GM19468 (cell line): ENCODE results near the gene CEP135.
A peak's percentile ranks its signal among the peaks of the same experiment; 100 is the strongest.
"Not testable (repeated sequence)": the region's sequence is repeated elsewhere in the genome, so short reads cannot be mapped to it uniquely, and the experiment has no call there.

Experiments used
- ATAC-seq: cut with Tn5 transposase; IDR thresholded peaks from one replicate; pipeline ENCODE4 v1.9.1; 2021; ENCODE audit warnings: mild to moderate bottlenecking, moderate library complexity, moderate number of reproducible peaks; ENCODE audit not compliant: unreplicated experiment; ENCODE audit errors: extremely low read depth

CEP135 gene

DNA sequence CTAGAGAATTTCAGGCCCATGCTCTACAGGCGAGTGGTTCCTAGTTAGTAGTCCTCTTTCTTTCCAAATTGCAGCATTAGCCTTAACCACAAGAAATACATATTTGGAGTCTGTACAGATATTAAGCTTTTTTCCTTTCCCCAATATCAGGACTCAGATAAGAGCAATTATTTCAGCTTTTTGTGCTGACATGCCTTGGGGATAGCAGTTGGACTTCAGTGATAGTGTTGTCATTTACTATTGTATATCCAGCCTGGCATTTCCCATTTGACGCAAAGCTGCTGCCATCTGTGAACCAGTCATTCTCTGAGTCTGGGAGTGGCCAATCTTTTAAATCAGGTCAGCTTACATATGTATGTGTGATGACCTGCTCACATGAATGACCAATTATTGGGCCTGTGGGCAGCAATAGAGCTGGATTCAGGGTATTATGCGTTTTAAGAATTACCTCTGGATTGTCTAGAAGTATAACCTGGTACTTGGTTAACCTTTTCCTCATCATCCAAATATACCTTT is 6.8 kb upstream of the CEP135 start:
- ATAC-seq, result no peak

DNA sequence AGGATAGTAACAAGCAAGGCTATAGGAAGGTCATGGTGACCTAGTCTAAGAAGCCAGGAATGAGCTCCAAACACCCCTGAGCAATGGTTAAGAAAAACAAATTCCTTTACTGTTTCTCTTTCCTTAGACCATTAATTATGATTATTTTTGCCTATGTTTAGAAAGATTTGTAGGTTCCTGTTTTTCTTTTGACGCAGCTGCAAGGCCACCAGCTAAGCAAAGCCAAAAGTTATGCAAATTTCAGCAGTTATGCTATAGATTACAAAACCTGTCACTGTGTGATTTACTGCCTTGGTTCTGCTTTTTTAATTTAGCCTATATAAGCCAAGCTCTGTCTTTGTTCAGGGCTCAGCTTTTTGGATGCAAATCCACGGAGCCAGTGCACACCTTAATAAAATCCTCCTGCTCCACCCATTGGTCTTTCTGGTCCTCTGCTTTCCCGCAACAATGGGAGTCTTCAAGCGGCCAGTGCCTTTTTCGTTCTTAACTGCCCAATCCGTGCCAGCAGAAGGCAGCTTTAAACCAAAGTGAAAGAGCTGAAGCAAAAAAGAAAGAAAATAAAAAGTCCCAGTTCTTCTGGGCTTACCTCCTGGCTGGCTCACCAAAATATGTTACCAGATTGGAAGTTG is 1.4 kb upstream of the CEP135 start:
- ATAC-seq, result peak; percentile 21

DNA sequence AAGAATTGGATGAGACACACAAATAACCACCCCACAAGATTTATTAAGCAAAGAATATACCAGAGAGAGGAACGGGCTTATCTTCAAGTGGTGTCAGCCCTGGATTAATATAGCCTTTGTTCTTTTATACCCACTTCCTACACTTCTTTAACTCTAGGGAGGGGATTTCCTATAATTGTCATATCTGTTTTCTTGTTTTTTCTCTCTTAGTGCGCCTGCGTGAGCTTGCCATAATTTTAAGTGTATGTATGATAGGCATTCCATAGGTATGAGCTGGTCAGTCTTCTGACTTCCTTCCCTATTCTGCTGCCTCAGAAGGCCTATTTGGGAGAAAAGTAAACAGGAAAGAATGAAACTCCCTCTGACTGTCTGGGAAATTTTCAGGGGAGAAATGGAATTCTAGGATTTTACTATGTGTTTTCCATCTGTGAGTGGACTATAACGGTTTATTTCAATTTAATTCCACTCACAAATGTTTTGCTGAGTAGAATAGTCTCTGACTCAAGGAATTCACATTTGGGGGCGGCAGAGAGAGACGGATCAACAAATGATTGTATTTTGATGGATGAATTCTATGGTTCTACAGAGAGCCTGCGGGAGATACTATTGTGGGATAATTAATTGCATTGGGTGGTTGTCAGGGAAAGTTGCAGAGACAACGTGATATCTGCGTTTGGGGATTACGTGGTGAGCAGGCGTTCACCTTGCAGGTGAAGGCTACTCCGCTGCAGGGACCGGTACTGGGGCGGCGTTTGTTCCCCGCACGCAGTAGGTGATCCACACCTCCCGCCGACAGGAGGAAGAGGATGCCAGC is 626 bp upstream of the CEP135 start:
- ATAC-seq, result no peak

DNA sequence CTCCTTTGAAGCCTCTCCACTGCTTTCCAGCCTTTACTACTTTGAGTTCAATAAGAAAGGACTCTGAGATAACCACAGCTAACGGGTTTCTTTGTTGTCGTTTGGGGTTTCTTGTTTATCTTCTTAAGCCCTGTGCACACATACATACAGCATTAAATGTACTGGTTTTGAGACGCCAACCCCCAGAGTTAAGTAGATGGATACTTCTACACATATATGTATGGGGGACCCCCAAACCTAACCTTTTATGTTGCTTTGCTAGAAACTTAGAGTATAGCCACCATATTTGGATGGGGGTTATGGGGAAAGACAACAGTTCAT is 697 bp downstream of the CEP135 start:
- no peak for ATAC-seq

DNA sequence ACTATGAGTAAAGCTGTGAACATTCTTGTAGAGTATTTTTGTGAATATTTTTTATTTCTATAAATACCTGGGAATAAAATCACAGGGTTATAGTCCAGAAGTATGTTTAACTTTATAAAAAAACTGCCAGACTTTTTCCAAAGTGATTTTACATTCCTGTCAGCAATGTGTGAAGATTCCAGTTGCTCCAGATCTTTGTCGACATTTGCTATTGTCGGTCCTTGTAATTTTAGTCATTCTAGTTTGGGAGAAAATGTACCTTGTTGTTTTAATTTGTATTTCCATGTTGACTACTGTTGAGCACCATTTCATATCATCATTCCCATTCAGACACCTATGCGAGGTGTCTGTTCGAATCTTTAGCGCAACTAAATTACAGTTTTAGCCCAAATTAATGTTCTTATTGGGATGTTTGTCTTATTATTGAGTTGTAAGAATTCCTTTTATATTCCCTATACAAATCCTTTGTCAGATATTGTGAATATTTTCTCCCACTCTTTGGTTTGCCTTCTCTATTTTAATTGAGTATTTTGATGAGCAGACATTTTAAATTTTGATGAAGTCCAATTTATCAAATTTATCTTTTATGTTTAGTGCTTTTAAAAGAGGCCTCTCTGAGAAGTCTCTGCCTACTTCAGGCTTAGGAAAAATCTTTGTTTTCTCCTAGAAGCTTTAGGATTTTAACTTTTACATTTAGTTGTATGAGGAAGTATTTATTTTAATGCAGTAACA is 2.6 kb downstream of the CEP135 start:
- no peak for ATAC-seq

DNA sequence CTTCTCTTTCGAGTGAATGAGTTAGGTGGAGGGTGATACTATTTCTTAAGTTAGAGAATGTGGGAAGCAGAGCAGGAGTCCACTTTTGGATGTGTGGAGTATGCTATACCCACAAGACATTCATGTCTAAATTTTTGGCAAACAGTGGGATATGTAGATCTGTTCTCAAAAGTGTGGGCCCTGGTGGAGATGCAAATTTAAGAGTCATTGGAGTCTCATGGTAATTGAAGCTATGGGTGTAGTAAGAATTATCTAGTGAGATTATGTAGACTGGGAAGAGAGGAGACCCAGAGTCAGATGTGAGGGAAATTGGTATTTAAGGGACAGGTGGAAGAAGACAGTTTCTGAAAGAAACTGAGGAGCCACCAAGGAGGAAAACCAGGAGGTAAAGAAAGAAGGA is 7.0 kb downstream of the CEP135 start:
- ATAC-seq, result no peak

DNA sequence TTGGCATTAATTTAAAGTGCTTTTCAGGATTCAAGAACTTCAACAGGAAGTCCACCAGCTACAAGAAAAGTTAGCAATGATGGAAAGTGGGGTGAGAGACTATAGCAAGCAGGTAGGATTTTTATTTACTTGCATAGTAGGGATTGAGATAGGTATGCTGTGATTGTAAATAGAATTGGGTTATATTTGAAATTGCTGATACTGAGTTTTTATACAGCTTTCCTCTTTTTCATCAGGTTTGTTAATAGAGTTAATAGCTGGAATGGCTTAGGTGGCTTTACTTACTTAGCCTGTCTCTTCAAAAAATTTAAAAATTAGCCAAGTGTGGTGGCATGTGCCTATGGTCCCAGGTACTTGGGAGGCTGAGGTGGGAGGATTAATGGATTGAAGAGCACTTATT is 10.9 kb downstream of the CEP135 start:
- ATAC-seq, result no peak

DNA sequence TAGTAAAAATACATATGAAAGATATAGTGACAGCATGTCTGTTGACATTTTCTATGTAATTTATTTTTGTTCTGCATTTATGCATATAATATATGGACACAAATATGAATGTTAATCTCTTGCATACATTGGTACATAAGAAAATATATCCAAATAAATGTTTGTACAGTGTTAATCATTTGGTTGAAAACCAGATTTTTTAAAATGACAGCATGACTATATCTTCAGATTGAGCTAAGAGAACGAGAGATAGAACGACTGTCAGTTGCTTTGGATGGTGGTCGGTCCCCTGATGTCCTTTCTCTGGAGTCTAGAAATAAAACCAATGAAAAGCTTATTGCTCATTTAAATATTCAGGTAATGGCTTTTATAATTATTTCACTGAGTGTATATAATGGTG is 15.3 kb downstream of the CEP135 start:
- ATAC-seq, result no peak

DNA sequence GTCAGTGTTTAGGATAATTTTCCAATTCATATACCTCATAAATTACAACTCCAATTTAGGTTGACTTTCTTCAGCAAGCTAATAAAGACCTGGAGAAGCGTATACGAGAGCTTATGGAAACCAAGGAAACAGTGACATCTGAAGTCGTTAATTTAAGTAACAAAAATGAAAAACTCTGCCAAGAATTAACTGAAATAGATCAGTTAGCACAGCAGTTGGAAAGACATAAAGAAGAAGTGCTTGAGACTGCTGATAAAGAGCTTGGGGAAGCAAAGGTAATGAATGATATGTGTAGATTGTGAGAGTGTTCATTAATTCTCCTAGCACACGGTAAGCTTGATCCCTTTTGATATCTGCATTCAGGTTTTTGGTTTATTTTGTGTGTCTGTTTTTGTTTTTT is 16.8 kb downstream of the CEP135 start:
- no peak for ATAC-seq

DNA sequence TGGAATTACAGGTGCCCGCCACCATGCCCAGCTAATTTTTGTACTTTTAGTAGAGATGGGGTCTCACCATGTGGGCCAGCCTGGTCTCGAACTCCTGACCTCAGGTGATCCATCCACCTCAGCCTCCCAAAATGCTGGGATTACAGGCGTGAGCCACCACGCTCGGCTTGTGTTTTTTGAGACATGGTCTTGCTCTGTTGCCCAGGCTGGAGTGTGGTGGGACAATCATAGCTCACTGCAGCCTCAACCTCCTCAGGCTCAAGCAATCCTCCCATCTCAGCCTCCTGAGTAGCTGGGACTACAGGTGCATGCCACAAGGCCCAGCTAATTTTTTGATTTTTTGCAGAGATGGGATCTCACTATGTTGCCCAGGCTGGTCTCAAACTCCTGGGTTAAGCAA is 17.6 kb downstream of the CEP135 start:
- not testable (repeated sequence) for ATAC-seq

DNA sequence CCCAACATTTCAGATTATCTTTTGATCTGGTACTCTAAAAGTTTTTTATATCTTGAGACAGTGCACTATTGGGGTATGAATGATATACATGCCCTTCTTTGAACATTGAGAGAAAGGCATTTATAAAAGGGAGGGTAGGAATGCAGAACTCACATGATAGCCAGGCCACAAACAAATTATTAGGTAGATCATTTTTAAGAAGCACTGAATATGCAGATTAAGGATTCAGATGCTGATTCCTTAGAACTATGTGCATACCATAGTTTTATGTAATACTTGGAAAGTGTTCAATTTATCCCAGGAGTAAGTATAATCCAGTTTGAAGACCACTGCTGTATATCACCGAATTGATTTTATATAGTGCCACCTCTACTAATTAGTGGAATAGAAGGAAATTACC is 18.6 kb downstream of the CEP135 start:
- no peak for ATAC-seq

DNA sequence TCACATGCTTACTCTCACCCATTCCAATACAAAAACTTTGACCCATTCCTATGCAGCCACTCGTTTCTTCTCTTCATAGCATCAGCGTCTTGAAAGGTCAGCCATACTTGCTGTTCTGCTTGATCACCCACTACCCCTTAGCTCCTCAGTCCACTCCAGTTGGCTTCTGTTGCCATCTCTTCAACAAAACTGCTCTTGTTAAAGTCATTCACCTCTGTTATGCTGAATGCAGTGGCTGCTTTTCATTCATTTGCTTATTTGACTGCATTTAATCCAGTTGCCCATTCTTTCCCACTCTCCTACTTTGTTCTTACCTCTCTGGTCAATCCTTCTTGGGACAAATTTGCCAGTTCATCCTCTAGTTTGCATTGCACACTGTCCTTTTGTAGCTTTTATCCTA is 24.9 kb downstream of the CEP135 start:
- ATAC-seq, result no peak

DNA sequence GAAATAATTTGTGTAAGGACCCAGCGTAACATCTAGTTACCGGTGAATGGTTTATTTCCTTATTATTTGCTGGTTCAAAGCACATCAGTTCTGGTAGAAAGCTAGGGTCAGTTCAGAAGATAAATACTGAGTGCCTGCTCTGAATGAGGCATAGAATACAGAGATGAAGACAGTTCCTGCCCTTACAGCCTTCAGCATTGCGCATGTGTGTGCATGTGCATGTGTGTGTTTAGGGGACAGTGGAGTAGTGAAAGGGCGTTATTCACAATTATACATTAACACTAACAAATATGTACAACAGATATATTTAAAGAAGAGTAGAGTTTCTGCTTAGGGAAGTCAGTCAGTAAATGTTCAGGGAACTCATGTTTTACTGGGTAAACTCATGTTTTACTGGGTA is 29.1 kb downstream of the CEP135 start:
- ATAC-seq, result no peak

DNA sequence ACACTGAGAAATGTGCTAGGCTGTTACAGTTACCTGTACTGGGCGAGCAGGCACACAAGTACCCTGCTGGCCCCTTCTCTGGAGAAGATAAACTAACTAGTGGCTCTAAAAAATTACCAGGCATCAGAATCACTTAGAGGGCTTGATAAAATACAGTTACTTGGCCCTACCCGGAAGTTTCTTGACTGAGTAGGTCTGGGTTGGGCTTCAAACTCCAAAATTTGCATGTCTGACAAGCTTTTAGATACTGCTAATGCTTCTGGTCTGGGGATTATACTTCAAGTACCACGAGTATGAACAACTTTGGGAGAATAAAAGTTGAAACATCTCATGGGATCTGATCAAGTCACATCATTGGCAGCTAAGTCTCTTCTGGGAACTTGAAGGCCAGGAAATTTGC is 30.8 kb downstream of the CEP135 start:
- no peak for ATAC-seq

DNA sequence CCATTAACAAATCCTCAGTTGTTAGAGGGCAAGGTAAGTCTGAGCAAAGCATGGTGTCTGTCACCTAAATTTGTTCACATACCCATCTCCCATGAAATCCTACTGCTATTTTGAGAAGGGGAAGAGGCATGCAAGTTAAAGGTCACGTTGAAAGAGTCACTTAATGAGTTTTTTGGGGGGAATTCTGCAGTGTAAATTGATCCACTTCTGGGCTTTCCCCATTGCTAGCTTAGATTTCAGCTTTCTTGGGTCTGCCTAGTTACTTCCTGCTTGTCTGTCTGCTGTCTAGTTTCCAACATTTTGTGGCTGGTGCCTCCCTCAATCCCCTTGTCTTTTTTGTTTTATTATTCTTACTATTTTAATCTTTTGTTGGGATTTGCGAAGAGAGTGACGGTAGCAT is 32.0 kb downstream of the CEP135 start:
- ATAC-seq, result no peak

DNA sequence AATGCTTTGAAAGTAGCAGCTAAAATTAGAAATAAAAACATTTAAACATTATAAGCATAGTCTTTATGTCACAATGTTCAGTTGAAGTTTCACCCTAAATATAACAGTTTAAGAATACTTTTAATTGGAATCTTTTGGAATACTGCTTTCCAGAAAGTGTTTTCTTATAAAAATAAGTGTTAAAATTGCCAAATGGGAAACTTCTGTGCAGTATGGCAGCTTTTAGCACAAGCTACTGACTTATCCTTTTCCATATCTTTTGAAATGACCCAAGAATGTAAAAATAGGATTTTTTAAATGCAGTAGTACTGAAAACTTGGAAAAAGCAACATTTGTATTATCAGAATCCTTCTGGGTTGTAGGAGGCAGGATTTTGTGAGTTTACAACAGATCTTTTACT is 34.2 kb downstream of the CEP135 start:
- no peak for ATAC-seq

DNA sequence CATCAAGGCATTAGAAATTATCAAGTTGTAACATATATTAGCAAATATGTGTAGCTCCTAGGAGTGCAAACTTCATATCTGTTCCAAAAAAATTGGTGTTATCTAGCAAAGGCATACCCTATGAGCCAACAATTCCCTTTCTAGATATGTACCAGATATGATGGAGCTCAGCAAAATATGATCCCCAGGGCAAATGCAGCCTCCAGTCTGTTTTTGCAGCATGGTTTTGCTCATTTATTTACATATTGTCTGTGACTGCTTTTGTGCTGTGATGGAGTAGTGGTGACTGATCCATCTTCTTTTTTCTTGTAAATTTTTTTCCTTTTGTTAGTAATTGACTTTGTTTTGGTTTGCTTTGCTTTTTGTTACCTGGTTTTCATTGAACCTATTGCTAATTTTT is 41.0 kb downstream of the CEP135 start:
- no peak for ATAC-seq

DNA sequence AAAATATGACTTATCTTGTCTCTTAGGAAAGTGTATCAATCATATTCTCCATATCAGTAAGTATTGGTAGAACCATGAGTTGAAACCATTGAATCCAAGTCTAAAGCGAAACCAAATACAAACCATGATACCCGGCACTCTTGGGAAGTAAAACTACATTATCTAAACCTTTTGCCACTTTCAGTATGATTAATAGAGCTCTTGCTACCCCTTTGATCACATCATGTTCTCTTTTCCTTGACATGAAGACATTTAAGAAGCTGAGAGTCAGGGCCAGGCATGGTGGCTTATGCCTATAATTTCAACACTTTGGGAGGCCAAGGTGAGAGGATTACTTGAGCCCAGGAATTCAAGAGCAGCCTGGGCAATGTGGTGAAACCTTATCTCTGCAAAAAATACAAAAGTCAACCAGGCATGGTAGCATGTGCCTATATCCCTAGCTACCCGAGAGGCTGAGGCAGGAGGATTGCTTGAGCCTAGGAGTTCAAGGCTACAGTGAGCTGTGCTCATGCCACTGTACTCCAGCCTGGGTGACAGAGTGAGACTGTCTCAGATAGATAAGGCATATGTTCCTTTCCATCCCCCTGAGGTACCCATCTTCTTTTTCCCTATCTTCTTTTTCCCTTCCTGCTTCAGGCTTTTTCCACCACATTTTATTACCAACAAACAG is 45.4 kb downstream of the CEP135 start:
- peak; percentile 56 for ATAC-seq

DNA sequence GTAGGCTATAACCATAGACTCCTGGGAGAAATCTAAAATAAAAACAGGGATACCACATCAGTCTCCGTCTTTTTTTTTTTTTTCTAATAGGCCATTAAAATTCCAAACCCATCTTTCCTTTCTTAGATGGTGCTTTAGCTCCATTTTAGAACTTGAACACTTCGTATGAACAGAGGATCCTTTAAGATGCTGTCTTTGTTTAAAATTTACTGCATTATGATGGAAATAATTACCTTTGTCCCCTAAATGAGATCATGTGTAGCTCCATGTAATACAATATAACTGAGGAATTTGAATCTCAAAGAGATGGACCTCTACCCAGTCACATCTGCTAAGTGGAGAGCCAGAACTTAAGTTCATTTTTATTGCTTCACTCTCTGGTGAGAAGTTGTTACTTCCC is 47.9 kb downstream of the CEP135 start:
- ATAC-seq, result no peak

DNA sequence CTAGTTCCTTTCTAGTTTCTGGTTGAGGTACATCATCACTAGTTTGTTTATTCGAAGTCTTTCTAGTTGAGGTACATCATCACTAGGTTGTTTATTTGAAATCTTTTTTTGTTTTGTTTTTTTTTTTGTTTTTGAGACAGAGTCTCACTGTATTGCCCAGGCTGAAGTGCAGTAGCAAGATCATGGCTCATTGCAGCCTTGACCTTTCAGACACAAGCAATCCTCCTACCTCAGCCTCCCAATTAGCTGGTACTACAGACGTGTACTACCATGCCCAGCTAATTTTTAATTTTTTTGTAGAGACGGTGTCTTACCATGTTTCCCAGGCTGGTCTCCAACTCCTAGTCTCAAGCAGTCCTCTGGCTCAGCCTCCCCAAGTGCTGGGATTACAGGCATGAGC is 54.9 kb downstream of the CEP135 start:
- ATAC-seq, result no peak

DNA sequence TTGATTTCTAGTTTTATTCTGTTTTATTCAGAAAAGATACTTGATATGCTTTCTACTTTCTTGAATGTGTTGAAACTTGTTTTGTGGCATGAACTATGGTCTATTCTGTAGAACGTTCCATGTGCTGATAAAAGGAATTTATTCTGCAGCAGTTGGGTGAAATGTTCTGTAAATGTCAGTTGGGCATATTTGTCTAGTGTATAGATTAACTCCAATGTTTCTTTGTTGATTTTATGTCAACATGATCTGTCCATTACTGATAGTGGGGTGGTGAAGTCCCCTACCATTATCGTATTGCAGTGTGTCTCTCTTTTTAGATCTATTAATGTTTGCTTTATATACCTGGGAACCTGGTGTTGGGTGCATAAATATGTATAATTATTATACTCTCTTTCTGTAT is 55.5 kb downstream of the CEP135 start:
- no peak for ATAC-seq
